Left forelimb (tissue), 1 donor: Measurements from ENCODE around the gene FGF11.

Experiments
- DNase-seq: peaks from one replicate; pipeline ENCODE4 v3.0.0-alpha.2; 2018; ENCODE audit warnings: low spot score

FGF11 gene

GRCh38 chr17:7431231-7431630, 8.1 kb upstream of the FGF11 start:
- DNase-seq = no peak

GRCh38 chr17:7432296-7432695, 7.0 kb upstream of the FGF11 start:
- DNase-seq = no peak

GRCh38 chr17:7435676-7436555, 3.4 kb upstream of the FGF11 start:
- DNase-seq = no peak

DNA sequence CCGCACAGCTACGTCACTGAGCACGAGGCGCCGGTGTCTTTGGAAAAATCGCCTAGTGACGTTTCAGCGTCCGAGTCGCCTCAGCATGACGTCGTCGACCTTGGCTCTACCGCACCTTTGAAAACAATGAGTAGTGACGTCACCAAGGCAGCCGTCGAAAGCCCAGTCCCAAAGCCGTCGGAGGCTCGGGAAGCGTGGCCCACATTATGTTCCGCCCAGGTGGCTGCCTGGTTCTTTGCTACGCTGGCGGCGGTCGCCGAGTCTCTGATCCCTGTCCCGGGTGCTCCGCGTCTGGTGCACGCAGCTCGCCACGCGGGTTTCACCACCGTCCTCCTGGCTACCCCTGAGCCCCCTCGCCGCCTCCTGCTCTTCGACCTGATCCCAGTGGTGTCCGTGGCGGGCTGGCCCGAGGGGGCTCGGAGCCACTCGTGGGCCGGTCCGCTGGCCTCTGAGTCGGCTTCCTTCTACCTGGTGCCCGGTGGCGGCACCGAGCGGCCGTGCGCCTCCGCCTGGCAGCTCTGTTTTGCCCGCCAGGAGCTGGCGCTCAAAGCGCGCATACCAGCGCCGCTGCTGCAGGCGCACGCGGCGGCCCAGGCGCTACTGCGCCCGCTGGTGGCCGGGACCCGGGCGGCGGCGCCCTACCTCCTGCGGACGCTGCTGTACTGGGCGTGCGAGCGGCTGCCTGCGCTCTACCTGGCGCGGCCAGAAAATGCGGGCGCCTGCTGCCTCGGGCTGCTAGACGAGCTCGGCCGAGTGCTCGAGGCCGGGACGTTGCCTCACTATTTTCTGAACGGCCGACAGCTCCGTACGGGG, 2.5 kb upstream of the FGF11 start:
- no peak for DNase-seq

- no peak for DNase-seq
These were observed 1.9 kb upstream of the FGF11 start for GRCh38 chr17:7437369-7437863.

GRCh38 chr17:7437950-7438614, 1.2 kb upstream of the FGF11 start:
- no peak for DNase-seq

DNA sequence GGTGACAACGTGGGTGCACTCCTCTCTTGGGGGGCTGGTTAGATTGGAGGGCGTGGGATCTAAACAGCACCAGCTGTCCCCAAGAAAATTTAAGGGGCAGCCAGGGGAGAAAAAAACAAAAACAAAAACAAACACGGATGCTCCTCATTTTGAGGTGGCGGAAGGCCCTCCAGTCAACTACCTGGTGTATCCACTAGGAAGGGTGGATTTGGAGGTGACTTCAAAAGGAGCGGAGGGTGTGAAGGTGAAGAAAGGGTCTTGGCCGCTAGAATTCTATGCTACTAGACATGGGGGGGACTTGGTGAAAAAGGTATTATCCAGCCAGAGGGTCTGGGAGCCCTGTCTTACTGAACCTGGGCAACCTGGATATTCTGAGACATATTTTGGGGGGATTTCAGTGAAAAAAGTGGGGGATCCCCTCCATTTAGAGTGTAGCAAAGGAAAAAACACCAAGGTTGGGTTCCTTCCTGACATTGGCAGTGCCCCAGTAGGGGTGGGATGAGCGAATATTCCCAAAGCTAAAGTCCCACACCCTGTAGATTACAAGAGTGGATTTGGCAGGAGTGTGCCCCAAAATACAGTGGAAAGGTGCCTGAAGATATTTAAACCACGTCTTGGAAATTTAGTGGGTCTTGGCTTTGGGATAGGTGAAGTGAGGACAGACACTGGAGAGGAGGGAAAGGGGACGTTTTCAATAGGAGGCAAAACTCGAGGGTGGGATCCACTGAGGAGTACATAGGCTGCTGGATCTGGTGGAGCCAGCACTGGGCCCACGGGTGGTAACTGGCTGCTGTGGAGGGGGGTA, 454 bp upstream of the FGF11 start:
- DNase-seq = no peak

DNA sequence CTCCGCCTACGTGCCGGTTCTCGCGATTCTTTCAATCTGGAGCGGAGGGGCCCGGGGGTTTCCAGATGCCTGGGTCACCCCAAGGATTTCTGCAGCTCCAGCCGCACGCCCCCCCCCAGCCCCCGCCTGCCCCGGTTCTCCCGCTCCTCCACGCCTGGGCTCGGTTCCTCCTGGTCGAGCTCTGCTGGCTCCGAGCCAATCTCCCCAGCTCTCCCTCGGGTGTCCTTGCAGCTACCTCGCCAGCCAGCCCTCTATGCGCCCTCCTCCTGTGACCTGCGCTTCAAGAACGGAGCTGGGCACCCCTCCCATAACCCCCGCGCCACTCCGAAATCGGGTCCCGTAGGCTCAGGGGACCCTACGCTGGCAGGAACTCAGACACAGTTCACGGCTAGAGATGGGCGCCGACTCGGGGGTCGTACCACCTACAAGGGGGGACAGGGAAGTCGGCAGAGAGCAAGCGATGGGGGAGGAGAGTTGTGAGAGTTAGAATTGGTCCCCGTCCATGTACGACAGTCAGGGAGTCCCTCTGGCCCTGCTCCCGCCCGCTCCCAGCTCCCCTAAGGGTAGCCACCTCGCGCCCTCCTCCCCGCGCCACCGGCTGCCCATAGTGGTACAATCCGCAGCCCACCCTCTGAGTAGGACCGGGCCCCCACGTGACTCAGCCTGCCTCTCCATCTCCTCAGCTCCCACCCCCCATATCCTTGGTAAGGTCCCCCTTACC, 961 bp downstream of the FGF11 start:
- no peak for DNase-seq

DNA sequence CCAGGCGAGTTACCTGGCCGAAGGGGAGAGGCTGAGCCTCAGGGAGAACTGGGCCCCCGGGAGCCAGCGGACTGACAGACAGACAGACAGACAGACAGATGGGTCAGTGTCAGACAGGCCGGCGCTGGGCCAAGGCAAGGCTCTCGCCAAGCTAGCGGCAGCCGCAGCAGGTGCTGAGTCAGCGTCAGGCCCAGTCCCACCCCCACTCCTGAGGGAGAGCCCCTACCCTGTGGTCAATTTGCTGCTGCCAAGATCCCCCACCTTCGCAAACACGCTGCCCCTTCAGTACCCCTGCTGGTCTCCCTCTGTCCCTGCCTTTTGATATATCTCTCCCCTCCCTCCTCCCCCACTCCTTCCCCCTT, 1.5 kb downstream of the FGF11 start:
- DNase-seq = no peak

DNA sequence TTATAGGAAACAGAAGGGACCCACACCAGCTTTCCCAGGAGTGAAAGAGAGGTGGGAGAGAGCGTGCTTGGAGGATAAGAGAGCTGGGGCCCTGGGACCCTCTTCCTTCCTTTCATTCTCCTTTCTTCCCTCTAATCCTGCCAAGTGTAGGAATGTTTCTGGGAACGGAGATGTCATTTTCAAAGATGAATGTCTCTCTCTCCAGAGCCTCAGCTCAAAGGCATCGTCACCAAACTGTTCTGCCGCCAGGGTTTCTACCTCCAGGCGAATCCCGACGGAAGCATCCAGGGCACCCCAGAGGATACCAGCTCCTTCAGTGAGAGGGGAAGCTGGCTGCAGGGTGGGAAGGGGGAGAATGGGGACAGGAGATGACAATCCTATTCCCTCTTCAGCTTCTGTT, 2.0 kb downstream of the FGF11 start:
- DNase-seq = no peak

- no peak for DNase-seq
These were observed 2.8 kb downstream of the FGF11 start for GRCh38 chr17:7442142-7442541.

DNA sequence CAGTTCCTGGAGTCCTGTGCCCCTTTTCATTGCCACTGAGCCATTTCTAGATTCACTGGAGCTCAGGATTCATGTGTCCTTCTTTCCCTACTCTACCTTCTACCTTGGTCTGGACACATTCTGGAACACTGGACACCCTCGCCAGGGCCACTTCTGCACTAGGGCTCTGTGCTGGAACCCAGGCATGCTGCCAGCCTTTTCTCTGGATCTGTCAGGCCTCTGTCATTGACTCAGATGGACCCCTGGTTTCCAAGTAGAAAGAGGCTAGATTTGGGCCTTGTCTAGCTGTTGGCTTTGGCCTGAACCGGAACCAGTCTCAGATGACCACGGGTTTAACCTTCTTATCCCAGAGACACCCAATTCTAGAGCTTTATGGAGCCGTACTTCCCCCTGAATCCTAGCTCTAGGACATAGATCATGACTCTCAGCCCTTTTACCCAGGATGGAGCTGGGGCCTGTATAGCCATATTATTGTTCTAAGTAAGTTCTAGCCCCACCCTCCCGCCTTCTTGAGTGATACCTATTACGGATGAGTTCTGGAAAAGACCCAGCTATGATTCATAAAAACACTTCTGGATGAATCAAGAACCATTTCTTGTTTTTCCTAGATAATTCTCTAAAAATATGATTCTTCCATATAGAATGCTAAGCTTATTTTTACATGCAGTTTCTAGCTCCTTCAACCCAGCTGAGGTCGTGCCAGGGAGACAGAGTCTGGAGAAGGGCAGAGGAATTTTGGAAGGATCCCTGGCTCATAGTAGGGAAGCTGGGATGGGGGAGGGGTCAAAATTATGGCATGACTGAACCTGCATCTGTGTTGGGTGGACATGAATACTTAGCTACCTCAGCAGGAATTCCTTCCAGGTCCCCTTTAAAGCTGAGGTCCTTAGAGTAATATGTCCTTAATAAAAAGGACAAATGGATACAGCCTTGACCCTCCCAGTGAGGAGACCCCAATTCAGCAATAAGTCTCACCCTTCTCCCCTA, 4.5 kb downstream of the FGF11 start:
- no peak for DNase-seq

GRCh38 chr17:7444682-7445618, 5.6 kb downstream of the FGF11 start, which contains the start of gene CHRNB1:
TSS of gene CHRNB1 (plus strand) at chr17:7445061. CDS start at chr17:7445128, 67 bp downstream.
- peak; percentile 79 for DNase-seq

DNA sequence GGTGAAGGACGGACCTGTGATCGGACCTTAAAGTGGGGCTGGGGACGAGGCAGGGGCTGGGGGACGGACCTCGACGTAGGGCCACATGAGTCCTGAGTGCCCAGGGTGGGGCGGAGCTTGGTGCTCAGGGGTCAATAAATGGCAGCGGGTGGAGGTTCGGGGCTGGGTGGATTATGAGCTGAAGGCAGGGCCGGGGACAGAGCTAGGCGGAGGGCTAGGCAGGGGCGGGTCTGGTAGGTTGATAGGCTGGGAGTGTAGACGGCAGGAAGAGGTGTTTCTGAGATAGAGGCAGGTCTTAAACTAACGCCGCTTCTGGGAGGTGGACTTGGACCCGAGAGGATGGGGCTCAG, 6.3 kb downstream of the FGF11 start:
- DNase-seq = no peak

DNA sequence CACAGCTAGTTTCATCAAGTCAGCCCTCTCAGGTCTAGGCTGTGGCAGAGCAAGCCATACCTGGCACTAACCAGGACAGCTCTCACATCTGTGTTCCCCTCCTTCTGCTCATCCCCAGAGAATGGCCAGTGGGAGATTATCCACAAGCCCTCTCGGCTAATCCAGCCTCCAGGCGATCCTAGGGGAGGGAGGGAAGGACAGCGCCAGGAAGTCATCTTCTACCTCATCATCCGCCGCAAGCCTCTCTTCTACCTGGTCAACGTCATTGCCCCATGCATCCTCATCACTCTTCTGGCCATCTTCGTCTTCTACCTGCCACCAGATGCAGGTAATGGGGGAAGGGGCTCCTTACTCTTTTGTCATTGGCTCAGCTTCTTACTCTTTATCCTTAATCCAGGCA, 9.1 kb downstream of the FGF11 start:
- DNase-seq = no peak

DNA sequence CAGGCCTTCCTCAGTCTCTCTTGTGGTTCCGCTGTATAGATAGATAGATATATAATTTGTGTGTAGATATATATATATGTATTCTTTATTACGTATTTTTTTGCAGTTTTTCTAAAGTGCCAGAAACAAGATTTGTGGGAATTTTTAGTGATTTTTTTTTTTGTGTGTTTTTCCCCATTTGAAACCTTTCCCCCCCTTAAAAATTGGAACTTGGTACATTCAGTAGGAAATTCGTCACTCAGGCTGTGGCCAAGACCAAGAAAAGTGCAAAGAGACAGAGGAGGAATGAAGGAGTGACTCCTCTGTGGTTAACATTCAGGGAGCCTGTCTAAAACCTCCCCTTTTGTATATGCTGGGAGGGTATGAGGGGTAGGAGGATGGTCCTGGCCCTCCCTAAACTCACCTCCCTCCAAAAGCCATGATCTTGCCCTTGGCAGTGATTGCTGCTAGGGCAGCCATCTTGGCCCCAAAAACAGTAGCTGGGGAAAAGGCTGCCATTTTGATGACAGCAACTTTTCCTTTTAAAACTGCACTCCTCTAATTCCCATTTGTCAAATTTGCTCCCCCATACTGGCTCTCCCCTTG, 20.7 kb downstream of the FGF11 start:
- no peak for DNase-seq

- no peak for DNase-seq
These were observed 21.7 kb downstream of the FGF11 start for GRCh38 chr17:7460850-7461660.
